GM18519 (cell line): Measurements from ENCODE around the gene LCLAT1.
"Not testable (repeated sequence)": the region's sequence is repeated elsewhere in the genome, so short reads cannot be mapped to it uniquely, and the experiment has no call there.

Experiments
- ATAC-seq: cut with Tn5 transposase; IDR thresholded peaks from one replicate; pipeline ENCODE4 v1.9.1; 2021; ENCODE audit warnings: mild to moderate bottlenecking, moderate library complexity; ENCODE audit not compliant: unreplicated experiment, low FRiP score

Gene LCLAT1

GRCh38 chr2:30512243-30512886, 65.3 kb downstream of the LCLAT1 start:
- ATAC-seq = no peak

- not testable (repeated sequence) for ATAC-seq
Observed at GRCh38 chr2:30513649-30514048, 66.6 kb downstream of the LCLAT1 start.

GRCh38 chr2:30514134-30514847, 67.2 kb downstream of the LCLAT1 start:
- no peak for ATAC-seq

GRCh38 chr2:30514848-30515435, 67.9 kb downstream of the LCLAT1 start:
- ATAC-seq = no peak

- ATAC-seq = no peak
Observed at GRCh38 chr2:30516166-30516565, 69.1 kb downstream of the LCLAT1 start.

GRCh38 chr2:30519796-30520195, 72.8 kb downstream of the LCLAT1 start:
- ATAC-seq = no peak

- ATAC-seq = no peak
Observed at GRCh38 chr2:30522421-30522820, 75.4 kb downstream of the LCLAT1 start.

- ATAC-seq = no peak
Observed at GRCh38 chr2:30527411-30527810, 80.4 kb downstream of the LCLAT1 start.

GRCh38 chr2:30527859-30528258, 80.8 kb downstream of the LCLAT1 start:
- no peak for ATAC-seq

- no peak for ATAC-seq
Observed at GRCh38 chr2:30530346-30530745, 83.3 kb downstream of the LCLAT1 start.

GRCh38 chr2:30541680-30542079, 94.6 kb downstream of the LCLAT1 start:
- ATAC-seq = no peak

GRCh38 chr2:30545875-30546274, 98.8 kb downstream of the LCLAT1 start:
- no peak for ATAC-seq

GRCh38 chr2:30548386-30548785, 101.3 kb downstream of the LCLAT1 start:
- ATAC-seq = no peak

- no peak for ATAC-seq
Observed at GRCh38 chr2:30549096-30549495, 102.0 kb downstream of the LCLAT1 start.

- ATAC-seq = no peak
Observed at GRCh38 chr2:30559544-30560275, 112.7 kb downstream of the LCLAT1 start.

- no peak for ATAC-seq
Observed at GRCh38 chr2:30561349-30561748, 114.3 kb downstream of the LCLAT1 start.

- ATAC-seq = no peak
Observed at GRCh38 chr2:30565851-30566358, 118.9 kb downstream of the LCLAT1 start.

- no peak for ATAC-seq
Observed at GRCh38 chr2:30566631-30567030, 119.6 kb downstream of the LCLAT1 start.

- no peak for ATAC-seq
Observed at GRCh38 chr2:30567317-30567716, 120.3 kb downstream of the LCLAT1 start.

GRCh38 chr2:30569946-30570345, 122.9 kb downstream of the LCLAT1 start:
- ATAC-seq = no peak

- ATAC-seq = no peak
Observed at GRCh38 chr2:30577151-30577550, 130.1 kb downstream of the LCLAT1 start.
